Vagina (tissue), 2 donors: ENCODE measurements around the gene FGGY.

Experiments used
- POLR2A ChIP-seq, 2 donors: fragments of 450-650 bp; IDR thresholded peaks; one replicate each; pipeline ENCODE4 v1.6.1; 2017; ENCODE audit warnings: antibody characterized with exemption in 2 of 2, mild to moderate bottlenecking in 2 of 2, moderate library complexity in 2 of 2
- POLR2AphosphoS5 ChIP-seq, 2 donors: sonication (generic); formaldehyde crosslinking; IDR thresholded peaks; one replicate each; pipeline ENCODE4 v1.9.0; 2017; ENCODE audit warnings: antibody characterized with exemption in 2 of 2, mild to moderate bottlenecking in 2 of 2, low read depth in 1 of 2; ENCODE audit not compliant: insufficient read depth in 1 of 2
- TF ChIP-seq, protein P1 (sequence below), 3 experiments: fragments of 450-650 bp in 2 of 3; fragments of 200-600 bp in 1 of 3; sonication (generic) in 1 of 3; IDR thresholded peaks; one replicate each; pipeline ENCODE4 v1.5.1; 2017 to 2019; ENCODE audit warnings: antibody characterized with exemption in 3 of 3, mild to moderate bottlenecking in 2 of 3, moderate library complexity in 2 of 3

DNA sequence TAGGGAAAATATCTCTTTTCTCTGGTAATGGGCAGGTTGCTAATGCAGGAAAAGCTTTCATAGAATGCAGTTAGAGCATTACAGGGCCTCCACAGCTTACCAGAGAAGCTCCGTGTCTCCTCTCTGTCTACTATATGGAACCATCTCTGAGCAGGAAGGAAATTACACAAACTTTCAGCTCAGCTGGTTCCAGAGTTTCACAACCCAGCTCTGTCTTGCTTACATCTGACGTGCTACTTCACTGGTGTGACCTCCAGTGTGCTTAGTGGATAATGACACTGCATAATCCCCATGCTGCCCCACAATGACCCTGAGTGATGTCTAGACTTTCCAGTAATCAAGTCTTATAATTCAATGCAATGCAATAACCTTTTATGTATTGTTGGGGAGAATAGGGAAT is 4.3 kb upstream of the FGGY start:
- TF ChIP-seq POLR2A (IDR thresholded peaks at IDR 0.05) (no peak), POLR2AphosphoS5 (IDR thresholded peaks at IDR 0.05; ENCODE audit: insufficient read depth in 1 of 2, low read depth in 1 of 2) (no peak)
- TF ChIP-seq, protein P1, sequence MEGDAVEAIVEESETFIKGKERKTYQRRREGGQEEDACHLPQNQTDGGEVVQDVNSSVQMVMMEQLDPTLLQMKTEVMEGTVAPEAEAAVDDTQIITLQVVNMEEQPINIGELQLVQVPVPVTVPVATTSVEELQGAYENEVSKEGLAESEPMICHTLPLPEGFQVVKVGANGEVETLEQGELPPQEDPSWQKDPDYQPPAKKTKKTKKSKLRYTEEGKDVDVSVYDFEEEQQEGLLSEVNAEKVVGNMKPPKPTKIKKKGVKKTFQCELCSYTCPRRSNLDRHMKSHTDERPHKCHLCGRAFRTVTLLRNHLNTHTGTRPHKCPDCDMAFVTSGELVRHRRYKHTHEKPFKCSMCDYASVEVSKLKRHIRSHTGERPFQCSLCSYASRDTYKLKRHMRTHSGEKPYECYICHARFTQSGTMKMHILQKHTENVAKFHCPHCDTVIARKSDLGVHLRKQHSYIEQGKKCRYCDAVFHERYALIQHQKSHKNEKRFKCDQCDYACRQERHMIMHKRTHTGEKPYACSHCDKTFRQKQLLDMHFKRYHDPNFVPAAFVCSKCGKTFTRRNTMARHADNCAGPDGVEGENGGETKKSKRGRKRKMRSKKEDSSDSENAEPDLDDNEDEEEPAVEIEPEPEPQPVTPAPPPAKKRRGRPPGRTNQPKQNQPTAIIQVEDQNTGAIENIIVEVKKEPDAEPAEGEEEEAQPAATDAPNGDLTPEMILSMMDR (IDR thresholded peaks at IDR 0.05), result no peak
